Measurements from ENCODE around the gene ZNF680. TPM values are rescaled to one million over a fixed set of nuclear protein-coding genes. Genes with fewer than 3 reads are reported as not detected.
A peak's percentile ranks its signal among the peaks of the same experiment; 100 is the strongest.

Gene ZNF680
- total and polyA plus RNA-seq, 7 donors, result 3.3 to 18.3 (median 16.3) TPM

- H3K36me3 ChIP-seq (ENCODE audit: insufficient read depth in 1 of 2, low read depth in 1 of 2), result peaks cover 0 to 4% of the 10 kb centered on the region in 2 donors
- TF ChIP-seq CTCF (IDR thresholded peaks at IDR 0.05), result no peak
- H3K4me3 ChIP-seq, result no peak overlapping the region
- peak overlapping the region; percentile 27 for H3K27ac ChIP-seq
- intact Hi-C loops (cut with DNase I), result no loop called here
- H3K4me1 ChIP-seq, result peaks cover 13% of the 10 kb centered on the region
- H3K9me3 ChIP-seq, result no peaks in the 10 kb centered on the region
- ATAC-seq (peak; percentile 36 to 73 (median 64)), DNase-seq (no peak)
- H3K27me3 ChIP-seq (ENCODE audit: insufficient read depth in 3 of 3, low read length in 2 of 3), result no peaks in the 10 kb centered on the region
- WGBS, 3 donors, result 64 to 68% (median 66%) methylated on average over 6 of the region's 6 CpGs
Observed at GRCh38 chr7:64551375-64552142, 11.3 kb downstream of the ZNF680 start.

- ATAC-seq, result no peak
- Histone ChIP-seq H3K27me3 (ENCODE audit: insufficient read depth in 3 of 3, low read length in 2 of 3) (no peaks in the 10 kb centered on the region), H3K36me3 (ENCODE audit: insufficient read depth in 1 of 2, low read depth in 1 of 2) (peaks cover 2 to 13% of the 10 kb centered on the region in 2 donors), H3K9me3 (no peaks in the 10 kb centered on the region), H3K27ac (no peak overlapping the region), H3K4me1 (peaks cover 8% of the 10 kb centered on the region), H3K4me3 (no peak overlapping the region)
- no peak for TF ChIP-seq CTCF (IDR thresholded peaks at IDR 0.05)
- DNase-seq, result no peak
- intact Hi-C loops (cut with DNase I), result no loop called here
- WGBS, 3 donors, result 70 to 79% (median 76%) methylated on average over 2 of the region's 2 CpGs
Observed at GRCh38 chr7:64544010-64544409, 18.9 kb downstream of the ZNF680 start.

- Histone ChIP-seq H3K27me3 (ENCODE audit: insufficient read depth in 3 of 3, low read length in 2 of 3) (no peaks in the 10 kb centered on the region), H3K9me3 (no peaks in the 10 kb centered on the region), H3K27ac (peak overlapping the region; percentile 68), H3K4me1 (peaks cover 8% of the 10 kb centered on the region), H3K36me3 (ENCODE audit: insufficient read depth in 1 of 2, low read depth in 1 of 2) (peaks cover 2 to 16% of the 10 kb centered on the region in 2 donors), H3K4me3 (no peak overlapping the region)
- ATAC-seq, result peak; percentile 86 to 95 (median 91)
- WGBS, 3 donors, result 47 to 63% (median 59%) methylated on average over 5 of the region's 5 CpGs
- intact Hi-C loops (cut with DNase I), result no loop called here
- peak in 1 of 2 donors; percentile 19 for DNase-seq
- no peak for TF ChIP-seq CTCF (IDR thresholded peaks at IDR 0.05)
Observed at GRCh38 chr7:64541438-64542359, 21.2 kb downstream of the ZNF680 start.

- intact Hi-C loops (cut with DNase I), result no loop called here
- H3K9me3 ChIP-seq, result peaks cover 33% of the 10 kb centered on the region
- ATAC-seq (no peak), DNase-seq (no peak)
- TF ChIP-seq CTCF (IDR thresholded peaks at IDR 0.05), result no peak
- H3K27me3 ChIP-seq (ENCODE audit: insufficient read depth in 3 of 3, low read length in 2 of 3), result no peaks in the 10 kb centered on the region
- no peak overlapping the region for H3K4me3 ChIP-seq
- peaks cover 0 to 34% of the 10 kb centered on the region in 2 donors for H3K36me3 ChIP-seq (ENCODE audit: insufficient read depth in 1 of 2, low read depth in 1 of 2)
- 92 to 99% (median 97%) methylated on average over 3 of the region's 3 CpGs for WGBS, 3 donors
- no peak overlapping the region for H3K27ac ChIP-seq
- no peaks in the 10 kb centered on the region for H3K4me1 ChIP-seq
Observed at GRCh38 chr7:64533756-64534155, 29.1 kb downstream of the ZNF680 start.
